H1 (cell line): ENCODE data around the gene ACTG1. TPM values are rescaled to one million over a fixed set of nuclear protein-coding genes. Genes with fewer than 3 reads are reported as not detected.

Experiments used
- CEBPB ChIP-seq: IDR thresholded peaks from 2 replicates; pipeline ENCODE4 v1.6.1; 2012; ENCODE audit warnings: low read depth, low read length
- CHD1 ChIP-seq: IDR thresholded peaks from 2 replicates; pipeline ENCODE4 v1.6.1; 2012; ENCODE audit warnings: low read depth, low read length, improper control_type of control experiment
- CHD2 ChIP-seq: IDR thresholded peaks from 2 replicates; pipeline ENCODE4 v1.6.1; 2012; ENCODE audit warnings: low read length, improper control_type of control experiment
- CTBP2 ChIP-seq: IDR thresholded peaks from 2 replicates; pipeline ENCODE4 v1.7.0; 2011; ENCODE audit warnings: borderline replicate concordance, mild to moderate bottlenecking, moderate library complexity, mixed read lengths, low read length; ENCODE audit not compliant: insufficient read depth, insufficient read length
- EGR1 ChIP-seq: IDR thresholded peaks from 2 replicates; pipeline ENCODE4 v1.6.1; 2011; ENCODE audit warnings: low read depth, low read length, borderline replicate concordance
- EP300 ChIP-seq, 2 experiments: IDR thresholded peaks; 1 replicate in 1 of 2; 2 replicates in 1 of 2; pipeline ENCODE4 v1.6.1; 2011 to 2012; ENCODE audit warnings: low read depth in 2 of 2, low read length in 2 of 2, mild to moderate bottlenecking in 2 of 2, borderline replicate concordance in 1 of 2, inconsistent platforms in 1 of 2, moderate library complexity in 1 of 2
- EZH2 ChIP-seq: fragments of 200-600 bp; sonication (generic); IDR thresholded peaks from 2 replicates; pipeline ENCODE4 v1.7.1; 2012; ENCODE audit warnings: low read depth, mild to moderate bottlenecking, moderate library complexity, low read length, inconsistent platforms; ENCODE audit not compliant: severe bottlenecking
- GABPA ChIP-seq: IDR thresholded peaks from 2 replicates; pipeline ENCODE4 v1.6.1; 2011; ENCODE audit warnings: mild to moderate bottlenecking, low read length, moderate library complexity, borderline replicate concordance; ENCODE audit not compliant: insufficient read depth
- HDAC2 ChIP-seq, 2 experiments: fragments of 300-600 bp in 1 of 2; sonication (generic) in 1 of 2; IDR thresholded peaks; 2 replicates each; pipeline ENCODE4 v1.6.1; 2011 to 2012; ENCODE audit warnings: low read depth in 2 of 2, low read length in 2 of 2, mild to moderate bottlenecking in 2 of 2, moderate library complexity in 2 of 2, borderline replicate concordance in 1 of 2, inconsistent platforms in 1 of 2
- HDAC6 ChIP-seq: IDR thresholded peaks from one replicate; pipeline ENCODE4 v1.7.1; 2012; ENCODE audit warnings: low read depth, mild to moderate bottlenecking, inconsistent platforms, low read length, moderate library complexity
- NRF1 ChIP-seq: IDR thresholded peaks from 2 replicates; pipeline ENCODE4 v1.6.1; 2011; ENCODE audit warnings: mild to moderate bottlenecking, low read depth, low read length, improper control_type of control experiment
- POLR2A ChIP-seq, 2 experiments: IDR thresholded peaks; 1 replicate in 1 of 2; 2 replicates in 1 of 2; pipeline ENCODE4 v1.6.1; 2011; ENCODE audit warnings: low read depth in 2 of 2, low read length in 2 of 2, mild to moderate bottlenecking in 2 of 2; ENCODE audit errors: control extremely low read depth in 1 of 2
- POLR2AphosphoS5 ChIP-seq: IDR thresholded peaks from 2 replicates; pipeline ENCODE4 v1.6.1; 2011; ENCODE audit warnings: low read depth, low read length
- POU5F1 ChIP-seq: IDR thresholded peaks from 2 replicates; pipeline ENCODE4 v1.6.1; 2011; ENCODE audit warnings: low read depth, mild to moderate bottlenecking, low read length, moderate library complexity
- RAD21 ChIP-seq, 2 experiments: IDR thresholded peaks in 1 of 2; conservative IDR thresholded peaks in 1 of 2; 2 replicates each; pipeline ENCODE4 v1.6.1; 2011; ENCODE audit warnings: low read depth in 2 of 2, low read length in 2 of 2, improper control_type of control experiment in 1 of 2, inconsistent platforms in 1 of 2, mild to moderate bottlenecking in 1 of 2, moderate library complexity in 1 of 2
- RBBP5 ChIP-seq: IDR thresholded peaks from 2 replicates; pipeline ENCODE4 v1.7.1; 2012; ENCODE audit warnings: low read depth, mild to moderate bottlenecking, inconsistent platforms, low read length, moderate library complexity, borderline replicate concordance
- RNF2 ChIP-seq: fragments of 200-900, 300-1000 bp; sonication (generic); IDR thresholded peaks from 2 replicates; pipeline ENCODE4 v1.7.1; 2016; ENCODE audit warnings: borderline replicate concordance, low read depth, mild to moderate bottlenecking, antibody characterized with exemption, low read length; ENCODE audit not compliant: poor library complexity, severe bottlenecking; ENCODE audit errors: missing control alignments
- TAF1 ChIP-seq: IDR thresholded peaks from 2 replicates; pipeline ENCODE4 v1.6.1; 2011; ENCODE audit warnings: mild to moderate bottlenecking, low read depth, low read length
- TEAD4 ChIP-seq: IDR thresholded peaks from 2 replicates; pipeline ENCODE4 v1.6.1; 2012; ENCODE audit warnings: low read depth, low read length, inconsistent platforms, mixed read lengths
- ZNF274 ChIP-seq: IDR thresholded peaks from 2 replicates; pipeline ENCODE4 v1.7.0; 2012; ENCODE audit warnings: low read length, borderline replicate concordance; ENCODE audit errors: extremely low read depth
- polyA plus RNA-seq, 7 experiments: library from polyadenylated mRNA; depleted of rRNA in 3 of 7; stranded (reverse) in 5 of 7; unstranded in 2 of 7; fragments of >200 nt in 5 of 7; fragments of 200-250 nt in 2 of 7; gene quantifications; 1 replicate in 5 of 7; 2 replicates in 1 of 7; 4 replicates in 1 of 7; pipeline versions ENCODE4 v1.2.1 to v1.2.3, GENCODE V29; 2011 to 2013; ENCODE audit warnings: missing spikeins in 2 of 7, mixed read lengths in 2 of 7
- total RNA-seq: library from RNA; stranded (reverse); fragmentation: NEBNext Ultra II Directional; extraction: Animal tissue kit (Norgen Biotek cat#: 25700); gene quantifications from 2 replicates; pipeline ENCODE4 v1.2.1, GENCODE V29; 2021
- TF ChIP-seq, protein P1 (sequence below): IDR thresholded peaks from 2 replicates; pipeline ENCODE4 v1.6.1; 2011; ENCODE audit warnings: low read length, improper control_type of control experiment

The ACTG1 gene
- total and polyA plus RNA-seq, 2 of the 8 experiments (the other 6 are each of a cell fraction or from before 2014, with no cell fraction given), result 3,535 to 5,010 TPM

DNA sequence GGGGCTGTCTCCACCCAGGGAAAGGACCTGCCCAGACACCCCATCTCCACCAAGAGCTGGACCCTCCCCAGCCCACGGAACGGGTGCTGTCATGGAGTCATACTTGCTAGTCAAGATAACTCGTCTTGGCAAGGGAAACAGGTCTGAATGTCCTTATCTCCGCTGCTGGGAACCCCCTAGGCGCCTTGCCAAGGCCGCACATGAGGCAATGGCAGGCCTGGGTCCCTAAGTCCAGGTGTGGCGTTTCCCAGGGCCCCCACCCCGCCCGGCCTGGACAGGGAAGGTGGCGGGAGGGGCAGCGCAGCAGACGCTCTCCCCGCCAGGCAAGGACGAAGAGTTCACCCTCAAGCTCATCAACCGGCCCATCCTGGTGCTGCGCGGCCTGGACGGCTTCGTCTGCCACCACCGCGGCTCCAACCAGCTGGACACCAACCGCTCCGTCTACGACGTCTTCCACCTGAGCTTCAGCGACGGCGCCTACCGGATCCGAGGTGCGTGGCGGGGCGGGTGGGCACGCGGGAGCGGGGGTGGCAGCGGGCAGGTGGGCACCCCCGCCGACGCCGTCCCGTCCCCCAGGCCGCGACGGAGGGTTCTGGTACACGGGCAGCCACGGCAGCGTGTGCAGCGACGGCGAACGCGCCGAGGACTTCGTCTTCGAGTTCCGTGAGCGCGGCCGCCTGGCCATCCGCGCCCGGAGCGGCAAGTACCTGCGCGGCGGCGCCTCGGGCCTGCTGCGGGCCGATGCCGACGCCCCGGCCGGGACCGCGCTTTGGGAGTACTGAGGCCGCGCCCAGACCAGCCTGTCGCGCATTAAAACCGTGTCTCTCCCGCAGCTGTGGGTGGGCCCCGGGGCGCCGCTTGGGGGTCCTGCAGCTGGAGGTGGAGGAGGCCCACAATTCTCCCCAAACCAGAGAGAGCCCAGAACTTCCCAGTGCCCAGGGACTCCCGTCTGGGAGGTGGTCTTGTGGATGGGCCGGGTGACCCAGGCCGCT, 24.0 kb upstream of the ACTG1 start (continued):
- TF ChIP-seq POU5F1 (no peak), EP300 (IDR thresholded peaks at IDR 0.05; ENCODE audit: borderline replicate concordance in 1 of 2, low read depth in 2 of 2, low read length in 2 of 2) (no peak), CHD1 (no peak), CEBPB (no peak), CHD2 (no peak), GABPA (peak; percentile 58; the same call in 1 of the 2 replicates), EZH2 (peak; percentile 55), TAF1 (0 out of 2 replicates have a peak, but pooled peaks have one; percentile 15), POLR2A (IDR thresholded peaks at IDR 0.05; ENCODE audit: control extremely low read depth in 1 of 2, low read depth in 2 of 2, low read length in 2 of 2) (no peak), RAD21 (IDR thresholded peaks at IDR 0.05 in 1 of 2, conservative IDR thresholded peaks at IDR 0.05 in 1 of 2; ENCODE audit: low read depth in 2 of 2, low read length in 2 of 2) (no peak), CTBP2 (peak; percentile 39), ZNF274 (no peak), HDAC2 (IDR thresholded peaks at IDR 0.05; ENCODE audit: borderline replicate concordance in 1 of 2, low read depth in 2 of 2, low read length in 2 of 2) (no peak), TEAD4 (no peak), NRF1 (no peak), RBBP5 (0 out of 2 replicates have a peak, but pooled peaks have one; percentile 11), HDAC6 (no peak), POLR2AphosphoS5 (no peak), EGR1 (no peak), RNF2 (no peak)
- TF ChIP-seq, protein P1, sequence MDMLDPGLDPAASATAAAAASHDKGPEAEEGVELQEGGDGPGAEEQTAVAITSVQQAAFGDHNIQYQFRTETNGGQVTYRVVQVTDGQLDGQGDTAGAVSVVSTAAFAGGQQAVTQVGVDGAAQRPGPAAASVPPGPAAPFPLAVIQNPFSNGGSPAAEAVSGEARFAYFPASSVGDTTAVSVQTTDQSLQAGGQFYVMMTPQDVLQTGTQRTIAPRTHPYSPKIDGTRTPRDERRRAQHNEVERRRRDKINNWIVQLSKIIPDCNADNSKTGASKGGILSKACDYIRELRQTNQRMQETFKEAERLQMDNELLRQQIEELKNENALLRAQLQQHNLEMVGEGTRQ, result no peak; the same call in 1 of the 2 replicates
